ENCODE results near the gene PTPRN2. TPM values are rescaled to one million over a fixed set of nuclear protein-coding genes. Genes with fewer than 3 reads are reported as not detected.
"Not testable (repeated sequence)": the region's sequence is repeated elsewhere in the genome, so short reads cannot be mapped to it uniquely, and the experiment has no call there.

PTPRN2 gene
- total RNA-seq, 1 experiment from 2014 or later: 4.4 TPM

DNA sequence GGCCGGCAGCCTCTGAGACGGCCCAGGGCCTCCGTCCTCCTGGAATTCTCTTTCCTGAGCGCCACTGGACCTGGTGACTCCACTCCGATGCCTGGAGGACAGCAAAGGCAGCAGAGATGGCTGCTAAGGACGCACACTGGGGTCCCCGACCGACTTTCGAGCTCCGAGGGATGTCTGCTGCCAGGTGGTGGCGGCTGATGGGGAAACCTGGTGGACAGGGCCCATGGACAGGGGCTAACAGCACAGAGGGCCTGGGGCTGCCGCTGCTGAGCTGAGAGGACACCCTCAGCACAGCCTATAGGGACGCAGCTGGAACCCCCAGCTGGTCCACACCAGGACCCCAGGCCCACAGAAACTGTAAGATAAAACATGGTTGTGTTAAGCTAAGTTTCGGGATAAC lies 884.5 kb downstream of the PTPRN2 start:
- DNase-seq (ENCODE audit: low spot score): no peak

DNA sequence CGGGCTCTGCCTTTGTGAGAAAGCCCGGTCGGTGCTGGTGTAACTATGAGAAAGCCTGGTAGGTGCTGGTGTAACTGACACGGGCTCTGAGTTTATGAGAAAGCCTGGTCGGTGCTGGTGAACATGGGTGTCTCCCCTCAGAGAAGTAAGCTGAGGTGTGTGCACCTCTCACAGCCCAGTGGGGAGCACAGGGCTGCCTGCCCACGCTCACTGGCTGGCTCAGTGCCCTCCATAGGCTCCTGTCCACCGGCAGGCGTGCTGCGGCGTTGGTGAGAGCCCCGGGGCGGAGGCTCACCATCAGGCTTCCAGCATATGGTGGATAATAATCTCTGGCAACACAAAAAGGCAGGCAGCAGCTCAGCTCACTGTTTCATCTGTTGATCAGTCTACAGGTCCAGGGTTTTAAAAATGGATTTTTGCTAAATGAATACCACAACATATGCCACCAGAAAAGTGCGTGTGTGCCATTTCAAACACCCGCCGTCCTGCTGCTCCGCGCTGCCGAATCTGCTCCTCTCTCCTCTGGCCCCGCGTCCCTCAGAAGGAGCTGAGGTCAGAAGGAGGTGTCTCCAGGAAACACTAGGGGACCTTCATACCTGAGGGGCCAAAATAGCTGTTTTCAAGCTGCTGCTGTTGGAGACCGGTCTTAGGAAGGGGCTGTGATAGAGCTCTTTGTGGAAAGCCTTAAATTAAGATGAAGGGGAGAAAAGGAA lies 885.2 kb downstream of the PTPRN2 start:
- DNase-seq (ENCODE audit: low spot score): no peak

DNA sequence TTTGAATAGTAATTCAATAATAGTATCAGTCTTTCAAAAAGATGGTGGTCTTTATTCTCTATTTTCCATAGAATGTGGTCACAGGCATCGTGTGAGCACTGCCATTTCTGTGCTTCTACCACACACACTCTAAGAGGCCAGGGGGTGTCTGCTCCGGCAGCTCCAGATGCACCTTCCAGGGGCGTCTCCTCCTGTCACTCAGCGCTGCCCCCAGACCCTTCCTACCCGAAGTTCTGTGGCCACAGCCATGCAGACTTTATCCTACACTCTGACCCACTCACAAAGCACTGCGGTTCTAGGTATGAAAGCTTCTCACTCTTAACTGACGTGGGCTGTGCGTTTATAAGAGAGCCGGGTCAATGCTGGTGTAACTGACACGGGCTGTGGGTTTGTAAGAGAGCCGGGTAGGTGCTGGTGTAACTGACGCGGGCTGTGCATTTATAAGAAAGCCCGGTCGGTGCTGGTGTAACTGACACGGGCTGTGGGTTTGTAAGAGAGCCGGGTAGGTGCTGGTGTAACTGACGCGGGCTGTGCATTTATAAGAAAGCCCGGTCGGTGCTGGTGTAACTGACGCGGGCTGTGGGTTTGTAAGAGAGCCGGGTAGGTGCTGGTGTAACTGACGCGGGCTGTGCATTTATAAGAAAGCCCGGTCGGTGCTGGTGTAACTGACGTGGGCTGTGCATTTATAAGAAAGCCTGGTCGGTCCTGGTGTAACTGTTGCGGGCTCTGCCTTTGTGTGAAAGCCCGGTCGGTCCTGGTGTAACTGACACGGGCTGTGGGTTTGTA lies 886.0 kb downstream of the PTPRN2 start:
- not testable (repeated sequence) for DNase-seq (ENCODE audit: low spot score)

DNA sequence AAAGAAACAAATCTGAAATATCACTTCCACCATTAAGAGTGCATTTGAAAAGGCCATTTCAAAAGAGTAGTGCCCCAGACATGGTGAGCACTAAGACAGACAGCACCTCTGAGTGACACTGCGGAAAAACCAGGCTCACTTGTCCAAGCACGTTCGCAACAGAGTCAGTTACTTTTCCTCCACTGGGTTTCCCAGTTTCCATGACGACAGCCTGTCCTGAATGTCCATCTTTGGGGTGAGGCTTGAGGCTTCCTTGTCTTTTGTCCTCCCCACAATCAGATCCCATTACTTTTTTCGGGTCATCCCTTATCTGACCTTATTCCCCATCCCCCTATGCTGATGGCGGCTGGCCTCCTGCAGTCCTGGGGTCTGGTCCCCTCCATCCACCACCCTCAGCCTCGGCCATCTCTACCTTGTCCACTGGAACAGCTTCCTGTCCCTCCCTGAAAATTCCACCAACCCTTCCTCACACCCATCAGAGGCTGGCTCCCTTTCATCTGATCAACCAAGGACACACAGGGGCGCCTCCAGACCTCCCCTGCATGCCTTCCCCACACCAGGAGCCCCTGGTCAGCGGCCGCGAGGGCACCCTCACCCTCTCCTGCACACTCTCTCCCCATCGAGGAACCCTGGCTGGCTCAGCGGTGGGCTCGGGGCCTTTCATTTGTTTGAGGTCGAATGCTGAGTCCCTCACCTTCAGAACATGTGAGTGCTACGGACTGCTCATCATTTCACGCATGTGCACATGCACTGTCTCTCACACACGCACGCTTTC lies 887.2 kb downstream of the PTPRN2 start:
- no peak for DNase-seq (ENCODE audit: low spot score)

DNA sequence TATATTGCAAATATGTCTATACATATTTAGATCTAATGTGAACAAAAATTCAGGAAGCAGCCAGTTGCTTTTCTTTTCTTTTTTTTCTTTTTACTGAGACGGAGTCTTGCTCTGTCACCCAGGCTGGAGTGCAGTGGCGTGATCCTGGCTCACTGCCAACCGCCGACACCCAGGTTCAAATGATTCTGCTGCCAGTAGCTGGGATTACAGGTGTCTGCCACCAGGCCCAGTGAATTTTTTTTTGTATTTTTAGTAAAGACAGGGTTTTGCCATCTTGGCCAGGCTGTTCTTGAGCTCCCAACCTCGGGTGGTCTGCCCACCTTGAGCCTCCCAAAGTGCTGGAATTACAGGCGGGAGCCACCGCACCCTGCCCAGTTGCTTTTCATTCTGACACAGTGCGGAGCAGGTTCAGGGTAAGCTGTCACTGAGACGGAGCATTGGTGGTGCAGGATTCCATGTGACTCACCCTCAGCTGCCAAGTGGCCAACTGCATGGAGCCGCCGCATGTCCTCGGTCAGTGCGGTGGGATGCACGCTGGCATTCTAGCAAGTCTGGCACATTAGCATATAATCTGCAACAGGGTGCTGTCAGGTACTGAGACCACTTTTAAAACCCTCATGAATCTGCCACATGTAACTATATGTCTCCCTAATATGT lies 888.1 kb downstream of the PTPRN2 start:
- DNase-seq (ENCODE audit: low spot score): no peak

DNA sequence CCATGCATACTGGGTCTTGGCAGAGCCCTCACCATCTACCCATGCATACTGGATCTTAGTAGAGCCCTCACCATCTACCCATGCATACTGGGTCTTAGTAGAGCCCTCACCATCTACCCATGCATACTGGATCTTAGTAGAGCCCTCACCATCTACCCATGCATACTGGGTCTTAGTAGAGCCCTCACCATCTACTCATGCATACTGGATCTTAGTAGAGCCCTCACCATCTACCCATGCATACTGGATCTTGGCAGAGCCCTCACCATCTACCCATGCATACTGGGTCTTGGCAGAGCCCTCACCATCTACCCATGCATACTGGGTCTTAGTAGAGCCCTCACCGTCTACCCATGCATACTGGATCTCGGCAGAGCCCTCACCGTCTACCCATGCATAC lies 890.3 kb downstream of the PTPRN2 start:
- DNase-seq (ENCODE audit: low spot score): not testable (repeated sequence)

DNA sequence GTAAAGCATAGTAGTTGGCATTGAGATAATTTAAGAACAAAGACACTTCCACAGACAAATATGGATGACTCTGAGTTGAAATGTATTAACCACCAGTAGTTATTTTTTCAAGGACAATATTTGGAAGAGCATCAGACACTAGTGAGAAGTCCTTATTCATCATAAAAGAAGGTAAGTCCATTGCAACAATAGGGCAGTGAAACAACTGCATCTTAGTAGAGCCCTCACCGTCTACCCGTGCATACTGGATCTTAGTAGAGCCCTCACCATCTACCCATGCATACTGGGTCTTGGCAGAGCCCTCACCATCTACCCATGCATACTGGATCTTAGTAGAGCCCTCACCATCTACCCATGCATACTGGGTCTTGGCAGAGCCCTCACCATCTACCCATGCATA lies 892.0 kb downstream of the PTPRN2 start:
- not testable (repeated sequence) for DNase-seq (ENCODE audit: low spot score)

DNA sequence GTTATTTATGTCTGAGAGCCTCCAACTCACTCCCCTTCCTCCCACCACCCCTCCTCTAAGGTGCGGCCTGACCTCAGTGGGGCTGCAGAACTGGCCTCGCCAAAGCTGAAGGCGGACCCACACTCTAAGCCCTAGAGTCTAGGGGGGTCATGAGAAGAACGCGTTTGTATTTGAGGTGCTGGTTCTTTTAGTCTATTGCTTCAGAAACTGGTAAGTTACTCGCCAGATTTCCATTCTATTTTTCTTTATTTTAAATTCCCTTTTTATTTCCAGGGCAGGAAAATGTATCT lies 893.3 kb downstream of the PTPRN2 start:
- DNase-seq (ENCODE audit: low spot score): no peak

DNA sequence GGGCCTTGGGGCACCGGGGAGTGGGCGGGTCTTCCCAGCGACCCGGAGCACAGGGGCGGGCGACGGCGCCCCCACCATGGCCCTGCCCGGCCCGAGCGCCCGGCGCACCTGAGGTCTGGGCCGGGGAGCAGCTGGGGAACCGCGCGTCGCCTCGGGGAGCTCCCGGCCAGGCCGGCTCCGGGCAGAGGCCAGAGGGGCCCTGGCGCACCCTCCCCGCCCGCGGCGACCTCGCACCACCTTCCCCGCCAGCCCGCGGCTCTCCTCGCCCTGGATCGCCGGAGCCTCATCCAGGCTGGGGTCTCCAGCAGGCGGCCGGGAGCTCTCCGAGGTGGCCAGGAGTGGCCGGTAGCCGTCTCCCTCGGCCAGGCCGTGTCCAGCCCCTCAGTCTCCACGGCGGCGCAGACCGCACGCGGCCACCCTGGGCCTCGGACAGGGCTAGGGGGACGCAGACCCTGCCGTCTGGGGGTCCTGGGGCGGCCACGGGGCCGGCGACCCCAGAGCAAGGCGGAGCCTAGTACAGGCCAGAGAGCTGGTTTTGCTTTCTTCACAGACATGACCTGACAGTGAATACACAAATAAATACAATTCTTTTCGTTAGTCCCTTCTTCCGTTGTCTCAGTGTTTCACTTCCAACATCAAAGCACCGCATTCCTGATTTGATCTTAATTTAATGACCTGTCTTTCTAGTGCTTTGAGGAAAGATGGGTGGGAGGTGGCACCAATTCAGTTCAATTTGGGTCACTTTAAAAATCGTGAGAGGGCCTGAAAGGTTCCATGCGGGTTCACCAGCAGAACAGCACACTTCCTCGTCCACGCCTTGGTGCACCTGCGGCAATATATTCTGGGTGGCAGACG lies 893.9 kb downstream of the PTPRN2 start:
- DNase-seq (ENCODE audit: low spot score): no peak

DNA sequence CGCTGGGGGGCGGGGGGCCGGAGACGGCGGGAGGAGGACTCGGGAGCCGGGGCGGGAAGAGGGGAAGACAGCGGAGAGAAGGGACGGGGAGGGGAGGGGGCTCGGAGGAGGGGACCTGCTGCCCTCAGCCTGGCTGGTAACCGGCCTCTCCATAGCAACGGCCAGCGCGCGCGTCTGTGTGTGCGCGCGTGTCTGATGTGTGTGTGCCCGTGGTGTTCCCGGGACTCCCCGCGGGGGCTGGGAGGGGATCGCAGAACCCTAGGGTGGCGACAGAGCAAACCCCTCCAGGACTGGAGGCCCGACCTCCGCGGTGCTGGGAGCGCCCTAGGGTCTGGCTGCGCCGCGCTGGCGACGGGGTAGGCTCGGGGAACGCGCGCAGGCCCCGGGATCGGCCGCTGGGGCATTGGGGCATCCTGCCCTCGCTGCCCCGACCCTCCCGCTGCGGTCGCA lies 894.5 kb downstream of the PTPRN2 start:
- DNase-seq (ENCODE audit: low spot score): no peak

DNA sequence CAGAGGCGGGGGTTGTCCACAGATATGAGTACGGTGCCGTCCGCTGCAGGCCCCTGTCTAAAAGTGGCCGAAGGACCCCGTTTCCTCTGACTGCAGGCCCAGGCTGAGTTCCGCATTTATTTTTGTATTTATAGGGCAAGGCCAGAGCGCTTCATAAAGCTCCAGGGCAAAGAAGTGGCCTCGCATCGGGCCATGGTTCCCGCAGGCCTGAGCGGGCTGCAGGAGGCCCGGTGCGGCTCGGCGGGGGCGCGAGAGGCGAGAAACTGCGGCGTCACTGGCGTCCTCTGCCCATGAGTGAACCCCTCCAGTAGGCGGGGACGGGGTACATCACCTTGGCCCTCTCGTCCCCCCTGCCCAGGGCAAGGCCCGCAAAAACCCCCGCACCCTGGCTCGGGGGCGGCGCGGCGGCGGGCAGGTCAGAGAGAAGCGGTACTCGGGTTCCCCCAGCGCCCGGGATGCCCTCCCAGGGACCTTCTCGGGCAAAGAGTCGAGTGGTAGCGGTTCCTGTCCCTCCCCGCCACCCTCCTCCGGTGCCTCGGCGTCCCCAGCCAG lies 895.1 kb downstream of the PTPRN2 start:
- DNase-seq (ENCODE audit: low spot score): no peak

DNA sequence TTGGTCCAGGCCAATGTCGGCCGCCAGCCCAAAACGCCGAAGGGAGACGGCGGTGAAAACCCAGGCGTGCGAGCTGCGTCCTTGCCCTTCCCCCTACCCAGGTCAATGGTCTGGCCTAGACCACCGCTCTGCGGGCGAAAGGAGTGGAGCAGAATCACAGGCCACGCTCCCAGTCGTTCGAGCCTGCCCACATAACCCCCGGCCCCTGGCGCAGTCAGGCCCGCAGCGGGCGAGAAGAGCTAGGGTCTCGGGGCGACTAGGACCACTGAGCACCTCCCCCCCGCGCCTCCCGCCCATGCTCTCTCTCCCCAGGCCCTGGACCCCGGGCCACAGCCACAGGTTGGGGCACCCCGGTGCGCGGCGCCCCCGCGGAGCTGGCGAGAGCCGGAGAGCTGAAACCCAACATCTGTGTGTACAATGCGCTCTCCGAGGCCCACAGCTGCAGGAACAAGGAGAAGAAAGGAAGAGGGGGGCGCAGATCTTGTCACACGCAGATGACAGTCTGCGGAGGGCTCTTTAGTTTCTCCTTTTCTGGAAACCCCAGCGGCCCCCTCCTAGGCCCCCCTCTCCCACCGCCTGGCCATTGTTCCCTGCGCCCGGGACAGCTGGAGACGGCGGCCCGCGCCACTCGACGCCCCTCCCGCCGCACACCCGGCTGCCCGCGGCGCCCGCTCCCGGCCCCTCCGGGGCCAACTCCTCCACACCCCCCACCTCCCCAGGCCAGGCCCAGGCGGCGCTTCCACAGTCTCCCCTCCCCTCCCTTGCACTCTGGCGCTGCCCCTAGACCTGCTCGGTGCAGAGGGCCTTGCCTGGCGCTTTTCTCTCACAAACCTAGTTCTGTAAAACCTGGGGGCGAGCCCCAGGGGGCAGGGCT lies 895.8 kb downstream of the PTPRN2 start:
- no peak for DNase-seq (ENCODE audit: low spot score)

DNA sequence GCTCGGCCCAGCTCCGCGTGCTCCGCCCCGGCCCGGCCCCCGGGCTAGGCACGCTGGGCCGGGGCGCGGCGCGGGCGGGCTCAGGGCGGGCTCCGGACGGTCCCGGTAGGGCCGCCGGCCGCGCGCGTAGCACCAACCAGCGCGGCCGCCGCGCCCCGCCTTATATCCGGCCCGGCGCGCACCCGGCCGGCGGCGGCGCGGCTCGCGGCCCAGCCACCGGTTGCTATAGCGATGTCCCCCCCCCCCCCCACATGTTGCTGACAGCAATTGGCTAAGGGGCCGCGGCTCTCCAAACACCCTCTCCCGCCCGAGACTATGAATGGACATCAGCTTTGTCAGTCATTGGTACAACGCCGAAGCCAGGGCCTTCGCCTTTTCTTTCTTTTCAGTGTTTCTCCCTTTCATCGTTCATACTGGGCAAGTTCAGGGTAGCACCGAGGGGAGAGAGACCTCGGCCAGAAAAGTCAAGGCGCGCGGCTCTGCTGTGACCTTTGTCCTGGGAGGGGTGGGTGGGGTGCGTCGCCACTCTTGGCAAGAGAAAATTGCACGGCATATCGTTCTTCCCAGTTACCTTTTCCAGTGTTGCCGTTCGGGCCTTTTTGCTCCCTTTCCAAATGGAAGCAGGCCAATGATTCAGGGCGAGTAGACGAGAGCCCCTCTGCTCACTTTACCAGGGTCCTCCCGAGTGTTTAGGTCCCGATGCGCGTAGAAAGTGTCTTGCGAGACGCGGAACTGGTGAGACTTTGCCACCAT lies 896.6 kb downstream of the PTPRN2 start:
- DNase-seq (ENCODE audit: low spot score): peak; percentile 82

DNA sequence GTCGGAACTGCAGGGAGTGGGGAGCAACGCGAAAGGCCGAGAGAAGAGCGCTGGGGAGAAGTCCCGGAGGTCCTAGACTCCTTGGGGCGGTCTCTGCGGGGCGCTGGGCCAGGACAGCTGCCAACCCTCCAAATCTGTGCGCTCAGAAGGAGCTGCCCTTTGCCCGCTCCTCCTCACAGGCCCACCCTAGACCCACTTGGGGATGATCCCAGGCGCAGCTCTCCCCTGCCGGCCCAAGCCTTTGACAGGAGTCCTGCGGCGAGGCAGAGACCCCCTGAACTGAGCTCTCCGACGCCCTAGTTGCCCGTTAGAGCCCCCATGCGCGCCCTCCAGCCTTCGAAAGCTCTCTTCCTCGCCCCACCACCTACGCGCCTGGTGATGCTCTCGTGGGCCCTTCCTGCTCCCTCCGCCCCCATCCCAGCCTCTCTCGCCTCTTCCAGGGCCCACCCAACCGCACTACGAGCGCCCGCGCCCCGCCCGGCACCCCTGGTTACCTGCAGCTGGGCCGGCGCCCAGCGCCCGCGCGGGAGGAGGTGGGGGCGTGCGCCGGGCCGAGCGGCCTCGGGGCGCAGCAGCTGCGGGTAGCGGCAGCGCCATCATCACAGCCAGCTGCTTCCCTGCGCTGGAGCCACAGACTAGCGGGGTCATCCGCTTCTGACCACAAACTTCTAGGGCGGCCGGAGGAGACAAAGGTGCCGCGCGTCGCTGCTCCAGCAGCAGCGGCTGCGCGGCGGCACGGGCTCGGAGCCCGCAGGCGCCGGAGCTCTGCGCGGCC lies 897.4 kb downstream of the PTPRN2 start:
- peak; percentile 25 for DNase-seq (ENCODE audit: low spot score)

DNA sequence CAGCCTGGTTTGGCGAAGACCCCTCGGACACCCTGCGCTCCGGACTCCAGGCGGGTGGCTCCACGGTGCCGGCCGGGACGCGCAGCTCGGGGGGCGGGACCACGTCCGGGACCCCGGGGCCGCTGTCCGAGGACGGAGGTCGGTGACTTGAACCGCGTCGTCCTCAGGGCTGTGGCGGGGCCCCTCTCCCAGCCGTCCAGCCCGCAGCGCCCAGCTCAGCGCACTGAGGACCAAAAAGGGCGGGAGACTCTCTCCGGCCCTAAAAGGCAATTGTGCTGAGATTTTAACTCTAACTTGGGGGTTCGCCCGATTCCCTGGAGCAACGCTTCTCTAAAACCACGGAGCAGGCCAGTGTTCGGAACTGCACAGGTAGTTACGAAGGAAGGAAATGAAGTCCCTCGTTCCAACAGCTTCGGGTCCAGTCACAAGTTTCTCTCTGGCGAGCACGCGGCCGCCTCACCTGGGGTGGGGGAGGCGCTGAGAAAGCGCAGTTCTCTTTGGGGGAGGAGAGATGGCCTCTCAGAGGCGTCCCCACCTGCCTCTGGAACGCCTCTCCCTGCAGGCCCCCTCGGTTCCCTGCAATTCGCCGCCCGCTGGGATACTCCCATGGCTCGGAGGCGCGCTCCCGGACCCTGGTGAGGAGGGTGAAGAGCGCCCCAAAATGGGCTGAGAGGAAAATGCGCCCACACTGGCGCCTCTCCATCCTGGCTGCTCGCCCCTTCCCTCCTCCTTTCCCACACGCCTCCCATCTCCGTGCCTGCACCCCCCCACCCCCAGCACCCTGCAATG lies 898.2 kb downstream of the PTPRN2 start:
- DNase-seq (ENCODE audit: low spot score): no peak

DNA sequence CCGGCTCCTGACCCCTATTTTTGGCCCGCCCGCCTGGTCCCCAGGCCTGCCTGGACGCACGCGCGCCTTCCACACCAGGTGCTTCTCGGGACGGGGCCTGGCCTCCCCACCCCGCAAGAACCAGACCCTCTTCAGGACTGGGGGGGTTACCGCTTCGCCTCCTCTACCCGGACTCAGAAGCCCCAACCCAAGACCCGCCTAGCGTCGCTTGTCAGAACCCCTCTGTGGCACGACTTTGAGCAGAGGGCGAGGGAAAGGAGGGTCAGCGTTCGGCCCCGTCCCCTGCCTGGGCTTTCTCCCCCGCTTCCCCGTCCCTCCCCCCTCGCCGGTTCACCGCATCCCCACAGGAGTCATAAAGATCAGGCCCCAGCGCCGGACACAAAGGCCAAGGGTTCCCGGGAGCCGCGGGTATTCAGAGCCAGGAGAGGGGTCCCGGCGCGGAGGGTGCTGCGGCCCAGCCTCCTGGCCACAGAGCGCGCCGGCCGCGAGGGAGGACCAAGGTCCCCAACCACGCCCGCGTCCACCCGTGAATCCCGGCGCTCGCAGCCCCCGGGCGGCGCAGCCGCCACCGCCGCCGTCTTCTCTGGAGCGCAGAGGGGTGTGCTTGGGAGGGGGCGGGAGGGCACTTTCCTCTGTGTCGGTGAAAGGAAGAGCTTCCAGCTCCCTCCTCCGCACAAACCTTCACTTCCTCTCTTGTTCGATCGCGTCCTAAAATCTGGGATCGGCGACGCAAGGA lies 898.9 kb downstream of the PTPRN2 start:
- DNase-seq (ENCODE audit: low spot score): no peak
